Measurements from ENCODE around the gene ME1.

The ME1 gene

DNA sequence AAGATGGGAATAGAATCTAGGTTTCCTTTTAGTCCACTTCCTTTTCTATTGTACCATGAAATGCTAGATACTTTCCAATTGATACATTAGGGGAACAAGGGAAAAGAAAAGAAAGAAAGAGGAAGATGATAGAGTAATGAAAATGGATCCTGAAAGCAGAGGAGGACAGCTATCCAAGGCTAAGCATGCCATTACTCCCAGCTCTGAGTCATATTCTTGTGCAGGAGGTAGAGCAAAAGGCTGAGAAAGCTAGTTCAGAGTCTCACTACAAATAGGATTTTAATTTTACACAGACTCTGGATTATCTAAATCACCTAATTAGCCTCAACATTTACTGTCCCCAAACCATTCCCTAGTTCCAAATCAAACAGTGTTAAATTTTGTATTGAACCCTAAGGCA is 214.0 kb downstream of the ME1 start (continued):
- no peak for TF ChIP-seq ZNF654 (tag by site-specific recombination; IDR thresholded peaks at IDR 0.05; ENCODE audit: low read depth)
- no peak for TF ChIP-seq ZNF391 (tag by site-specific recombination; IDR thresholded peaks at IDR 0.05; ENCODE audit: borderline replicate concordance, low read depth)

DNA sequence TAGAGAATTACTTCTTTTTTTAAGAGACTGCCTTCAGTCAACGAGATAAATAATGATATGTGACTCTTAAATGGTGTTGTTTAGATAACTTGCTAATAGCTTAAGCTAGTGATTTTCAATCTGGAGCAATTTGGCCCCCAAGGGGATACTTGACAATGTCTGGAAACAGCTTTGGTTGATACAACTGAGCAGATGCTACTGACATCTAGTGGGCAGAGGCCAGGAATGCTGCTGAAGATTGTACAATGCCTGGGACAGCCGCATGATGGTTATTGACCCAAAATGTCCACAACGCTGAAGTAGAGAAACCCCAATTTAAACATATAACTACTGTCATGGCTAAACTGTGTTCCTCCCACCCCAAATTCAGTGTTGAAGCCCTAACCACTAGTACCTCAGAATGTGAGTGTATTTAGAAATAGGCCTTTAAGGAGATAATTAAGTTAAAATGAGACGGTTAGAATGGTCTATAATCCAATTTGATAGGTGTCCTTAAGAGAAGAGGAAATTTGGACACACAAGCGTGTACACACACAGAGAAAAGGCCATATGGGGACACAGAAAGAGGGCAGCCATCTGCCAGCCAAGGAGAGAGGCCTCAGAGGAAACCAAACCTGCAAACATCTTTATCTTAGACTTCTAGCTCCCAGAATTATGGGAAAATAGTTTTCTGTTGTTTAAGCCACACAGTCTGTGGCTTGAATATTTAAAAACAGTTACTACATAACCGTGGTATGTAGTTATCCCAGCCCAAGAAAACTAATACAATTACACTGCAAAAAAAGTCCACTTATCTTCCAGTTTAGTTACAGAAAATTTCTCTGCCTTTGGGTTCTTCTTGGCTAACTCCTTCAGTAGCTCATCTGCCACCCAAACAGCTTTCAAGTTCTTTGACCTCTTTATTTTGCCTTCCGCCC is 215.5 kb downstream of the ME1 start:
- no peaks in the 10 kb centered on the region for H3K9me3 ChIP-seq (ENCODE audit: control insufficient read depth, insufficient read depth, low read depth, low read length)
- no peaks in the 10 kb centered on the region for H3K4me1 ChIP-seq (ENCODE audit: control insufficient read depth, insufficient read depth, low read length)
- ChIA-PET POLR2A (interaction anchor here (1.7 to 2.1 kb wide), 2 partner anchors 148 to 150 kb away, joined by 6 to 11 read pairs; partner anchors contain the start of genes DOP1A and UBE3D), CTCF (interaction anchor here (0.6 to 9.0 kb wide), 47 partner anchors 8 to 1801 kb away, joined by 3 to 240 read pairs (median 4); partner anchors contain the start of genes DOP1A, PRSS35, RWDD2A and UBE3D)
- H3K4me3 ChIP-seq (ENCODE audit: low read depth, low read length) = no peak overlapping the region
- peaks cover 0 to 15% of the 10 kb centered on the region in 2 experiments; a peak in 1 of 3 replicates for H3K36me3 ChIP-seq (ENCODE audit: control insufficient read depth in 2 of 2, insufficient read depth in 1 of 2, low read length in 2 of 2)
- H3K27ac ChIP-seq (ENCODE audit: extremely low read depth, low read depth, low read length) = no peak overlapping the region
- TF ChIP-seq ZNF510 (tag by site-specific recombination; IDR thresholded peaks at IDR 0.05; ENCODE audit: insufficient replicate concordance) = no peak
- TF ChIP-seq, protein P1, sequence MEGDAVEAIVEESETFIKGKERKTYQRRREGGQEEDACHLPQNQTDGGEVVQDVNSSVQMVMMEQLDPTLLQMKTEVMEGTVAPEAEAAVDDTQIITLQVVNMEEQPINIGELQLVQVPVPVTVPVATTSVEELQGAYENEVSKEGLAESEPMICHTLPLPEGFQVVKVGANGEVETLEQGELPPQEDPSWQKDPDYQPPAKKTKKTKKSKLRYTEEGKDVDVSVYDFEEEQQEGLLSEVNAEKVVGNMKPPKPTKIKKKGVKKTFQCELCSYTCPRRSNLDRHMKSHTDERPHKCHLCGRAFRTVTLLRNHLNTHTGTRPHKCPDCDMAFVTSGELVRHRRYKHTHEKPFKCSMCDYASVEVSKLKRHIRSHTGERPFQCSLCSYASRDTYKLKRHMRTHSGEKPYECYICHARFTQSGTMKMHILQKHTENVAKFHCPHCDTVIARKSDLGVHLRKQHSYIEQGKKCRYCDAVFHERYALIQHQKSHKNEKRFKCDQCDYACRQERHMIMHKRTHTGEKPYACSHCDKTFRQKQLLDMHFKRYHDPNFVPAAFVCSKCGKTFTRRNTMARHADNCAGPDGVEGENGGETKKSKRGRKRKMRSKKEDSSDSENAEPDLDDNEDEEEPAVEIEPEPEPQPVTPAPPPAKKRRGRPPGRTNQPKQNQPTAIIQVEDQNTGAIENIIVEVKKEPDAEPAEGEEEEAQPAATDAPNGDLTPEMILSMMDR (tag by site-specific recombination; IDR thresholded peaks at IDR 0.05) = peak; percentile 88
- no peak for TF ChIP-seq ZNF433 (tag by site-specific recombination; IDR thresholded peaks at IDR 0.05; ENCODE audit: low read depth)
- TF ChIP-seq SP7 (tag by site-specific recombination; IDR thresholded peaks at IDR 0.05) = peak; percentile 36; the same call in 1 of the 2 replicates
- no peak for TF ChIP-seq KLF9 (tag by site-specific recombination; IDR thresholded peaks at IDR 0.05; ENCODE audit: low read depth)
- no peak for TF ChIP-seq ZNF561 (tag by site-specific recombination; IDR thresholded peaks at IDR 0.05; ENCODE audit: borderline replicate concordance)
- TF ChIP-seq, protein P2, sequence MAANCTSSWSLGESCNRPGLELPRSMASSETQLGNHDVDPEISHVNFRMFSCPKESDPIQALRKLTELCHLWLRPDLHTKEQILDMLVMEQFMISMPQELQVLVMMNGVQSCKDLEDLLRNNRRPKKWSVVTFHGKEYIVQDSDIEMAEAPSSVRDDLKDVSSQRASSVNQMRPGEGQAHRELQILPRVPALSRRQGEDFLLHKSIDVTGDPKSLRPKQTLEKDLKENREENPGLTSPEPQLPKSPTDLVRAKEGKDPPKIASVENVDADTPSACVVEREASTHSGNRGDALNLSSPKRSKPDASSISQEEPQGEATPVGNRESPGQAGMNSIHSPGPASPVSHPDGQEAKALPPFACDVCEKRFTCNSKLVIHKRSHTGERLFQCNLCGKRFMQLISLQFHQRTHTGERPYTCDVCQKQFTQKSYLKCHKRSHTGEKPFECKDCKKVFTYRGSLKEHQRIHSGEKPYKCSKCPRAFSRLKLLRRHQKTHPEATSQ (tag by site-specific recombination; IDR thresholded peaks at IDR 0.05) = no peak
- TF ChIP-seq, protein P3, sequence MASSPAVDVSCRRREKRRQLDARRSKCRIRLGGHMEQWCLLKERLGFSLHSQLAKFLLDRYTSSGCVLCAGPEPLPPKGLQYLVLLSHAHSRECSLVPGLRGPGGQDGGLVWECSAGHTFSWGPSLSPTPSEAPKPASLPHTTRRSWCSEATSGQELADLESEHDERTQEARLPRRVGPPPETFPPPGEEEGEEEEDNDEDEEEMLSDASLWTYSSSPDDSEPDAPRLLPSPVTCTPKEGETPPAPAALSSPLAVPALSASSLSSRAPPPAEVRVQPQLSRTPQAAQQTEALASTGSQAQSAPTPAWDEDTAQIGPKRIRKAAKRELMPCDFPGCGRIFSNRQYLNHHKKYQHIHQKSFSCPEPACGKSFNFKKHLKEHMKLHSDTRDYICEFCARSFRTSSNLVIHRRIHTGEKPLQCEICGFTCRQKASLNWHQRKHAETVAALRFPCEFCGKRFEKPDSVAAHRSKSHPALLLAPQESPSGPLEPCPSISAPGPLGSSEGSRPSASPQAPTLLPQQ (tag by site-specific recombination; IDR thresholded peaks at IDR 0.05) = no peak
- TF ChIP-seq ZNF2 (tag by site-specific recombination; IDR thresholded peaks at IDR 0.05) = 0 out of 2 replicates have a peak, but pooled peaks have one; percentile 82
- 0 out of 2 replicates have a peak, but pooled peaks have one; percentile 10 for TF ChIP-seq ZNF558 (tag by site-specific recombination; IDR thresholded peaks at IDR 0.05)
- no peak for TF ChIP-seq ZNF555 (tag by site-specific recombination; conservative IDR thresholded peaks at IDR 0.05)
- TF ChIP-seq, protein P4, sequence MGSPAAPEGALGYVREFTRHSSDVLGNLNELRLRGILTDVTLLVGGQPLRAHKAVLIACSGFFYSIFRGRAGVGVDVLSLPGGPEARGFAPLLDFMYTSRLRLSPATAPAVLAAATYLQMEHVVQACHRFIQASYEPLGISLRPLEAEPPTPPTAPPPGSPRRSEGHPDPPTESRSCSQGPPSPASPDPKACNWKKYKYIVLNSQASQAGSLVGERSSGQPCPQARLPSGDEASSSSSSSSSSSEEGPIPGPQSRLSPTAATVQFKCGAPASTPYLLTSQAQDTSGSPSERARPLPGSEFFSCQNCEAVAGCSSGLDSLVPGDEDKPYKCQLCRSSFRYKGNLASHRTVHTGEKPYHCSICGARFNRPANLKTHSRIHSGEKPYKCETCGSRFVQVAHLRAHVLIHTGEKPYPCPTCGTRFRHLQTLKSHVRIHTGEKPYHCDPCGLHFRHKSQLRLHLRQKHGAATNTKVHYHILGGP (tag by site-specific recombination; IDR thresholded peaks at IDR 0.05) = no peak
- no peak for TF ChIP-seq ZNF664 (tag by site-specific recombination; IDR thresholded peaks at IDR 0.05)
- TF ChIP-seq ZNF311 (tag by site-specific recombination; IDR thresholded peaks at IDR 0.05; ENCODE audit: borderline replicate concordance) = no peak
- TF ChIP-seq, protein P5, sequence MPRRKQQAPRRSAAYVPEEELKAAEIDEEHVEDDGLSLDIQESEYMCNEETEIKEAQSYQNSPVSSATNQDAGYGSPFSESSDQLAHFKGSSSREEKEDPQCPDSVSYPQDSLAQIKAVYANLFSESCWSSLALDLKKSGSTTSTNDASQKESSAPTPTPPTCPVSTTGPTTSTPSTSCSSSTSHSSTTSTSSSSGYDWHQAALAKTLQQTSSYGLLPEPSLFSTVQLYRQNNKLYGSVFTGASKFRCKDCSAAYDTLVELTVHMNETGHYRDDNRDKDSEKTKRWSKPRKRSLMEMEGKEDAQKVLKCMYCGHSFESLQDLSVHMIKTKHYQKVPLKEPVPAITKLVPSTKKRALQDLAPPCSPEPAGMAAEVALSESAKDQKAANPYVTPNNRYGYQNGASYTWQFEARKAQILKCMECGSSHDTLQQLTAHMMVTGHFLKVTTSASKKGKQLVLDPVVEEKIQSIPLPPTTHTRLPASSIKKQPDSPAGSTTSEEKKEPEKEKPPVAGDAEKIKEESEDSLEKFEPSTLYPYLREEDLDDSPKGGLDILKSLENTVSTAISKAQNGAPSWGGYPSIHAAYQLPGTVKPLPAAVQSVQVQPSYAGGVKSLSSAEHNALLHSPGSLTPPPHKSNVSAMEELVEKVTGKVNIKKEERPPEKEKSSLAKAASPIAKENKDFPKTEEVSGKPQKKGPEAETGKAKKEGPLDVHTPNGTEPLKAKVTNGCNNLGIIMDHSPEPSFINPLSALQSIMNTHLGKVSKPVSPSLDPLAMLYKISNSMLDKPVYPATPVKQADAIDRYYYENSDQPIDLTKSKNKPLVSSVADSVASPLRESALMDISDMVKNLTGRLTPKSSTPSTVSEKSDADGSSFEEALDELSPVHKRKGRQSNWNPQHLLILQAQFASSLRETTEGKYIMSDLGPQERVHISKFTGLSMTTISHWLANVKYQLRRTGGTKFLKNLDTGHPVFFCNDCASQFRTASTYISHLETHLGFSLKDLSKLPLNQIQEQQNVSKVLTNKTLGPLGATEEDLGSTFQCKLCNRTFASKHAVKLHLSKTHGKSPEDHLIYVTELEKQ (tag by site-specific recombination; IDR thresholded peaks at IDR 0.05; ENCODE audit: borderline replicate concordance) = no peak
- no peak for TF ChIP-seq RBAK (tag by site-specific recombination; IDR thresholded peaks at IDR 0.05)
- TF ChIP-seq ZNF274 (IDR thresholded peaks at IDR 0.05; ENCODE audit: low read length) = no peak
- no peak for TF ChIP-seq ZNF274 (tag by site-specific recombination; IDR thresholded peaks at IDR 0.05; ENCODE audit: borderline replicate concordance)
- TF ChIP-seq ZNF341 (tag by site-specific recombination; IDR thresholded peaks at IDR 0.05; ENCODE audit: low read depth) = 0 out of 2 replicates have a peak, but pooled peaks have one; percentile 22
- TF ChIP-seq ZBTB20 (tag by site-specific recombination; IDR thresholded peaks at IDR 0.05) = no peak
- peak; percentile 83 for TF ChIP-seq GFI1B (tag by site-specific recombination; IDR thresholded peaks at IDR 0.05)
- TF ChIP-seq, protein P6, sequence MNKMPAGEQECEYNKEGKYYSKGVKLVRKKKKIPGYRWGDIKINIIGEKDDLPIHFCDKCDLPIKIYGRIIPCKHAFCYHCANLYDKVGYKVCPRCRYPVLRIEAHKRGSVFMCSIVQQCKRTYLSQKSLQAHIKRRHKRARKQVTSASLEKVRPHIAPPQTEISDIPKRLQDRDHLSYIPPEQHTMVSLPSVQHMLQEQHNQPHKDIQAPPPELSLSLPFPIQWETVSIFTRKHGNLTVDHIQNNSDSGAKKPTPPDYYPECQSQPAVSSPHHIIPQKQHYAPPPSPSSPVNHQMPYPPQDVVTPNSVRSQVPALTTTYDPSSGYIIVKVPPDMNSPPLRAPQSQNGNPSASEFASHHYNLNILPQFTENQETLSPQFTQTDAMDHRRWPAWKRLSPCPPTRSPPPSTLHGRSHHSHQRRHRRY (tag by site-specific recombination; IDR thresholded peaks at IDR 0.05) = no peak
